GM13977 (cell line): ENCODE measurements around the gene PPM1K.

ENCODE experiments used
- DNase-seq: peaks from one replicate; pipeline ENCODE4 v3.0.0; 2012; ENCODE audit warnings: low spot score
- CTCF ChIP-seq: IDR thresholded peaks from 2 replicates; pipeline ENCODE4 v1.5.1; 2012; ENCODE audit warnings: mild to moderate bottlenecking, control low read depth; ENCODE audit not compliant: insufficient read depth; ENCODE audit errors: extremely low read depth, missing control alignments
- in situ Hi-C: fragments of 300-500 bp; cut with MboI; formaldehyde crosslinking; loops from one replicate; pipeline ENCODE4 v1.12.0; 2022; ENCODE audit warnings: low sequenced_read_pairs, low pct_unique_long_range_greater_than_20kb, mixed read lengths, inconsistent platforms; ENCODE audit not compliant: unreplicated experiment

Gene PPM1K

GRCh38 chr4:88242144-88242543, 42.2 kb downstream of the PPM1K start:
- no peak for TF ChIP-seq CTCF
- no peak for DNase-seq
- in situ Hi-C loops = no loop called here

GRCh38 chr4:88240297-88240714, 44.1 kb downstream of the PPM1K start:
- TF ChIP-seq CTCF = no peak
- DNase-seq = no peak
- in situ Hi-C loops = no loop called here

GRCh38 chr4:88230969-88231771, 53.2 kb downstream of the PPM1K start:
- in situ Hi-C loops = no loop called here
- DNase-seq = no peak
- TF ChIP-seq CTCF = no peak

- DNase-seq = no peak
- in situ Hi-C loops = no loop called here
- TF ChIP-seq CTCF = no peak
Observed at GRCh38 chr4:88230461-88230891, 53.9 kb downstream of the PPM1K start.

GRCh38 chr4:88227734-88228133, 56.6 kb downstream of the PPM1K start:
- DNase-seq = no peak
- no peak for TF ChIP-seq CTCF
- in situ Hi-C loops = no loop called here

GRCh38 chr4:88226143-88226542, 58.2 kb downstream of the PPM1K start:
- in situ Hi-C loops = no loop called here
- DNase-seq = no peak
- no peak for TF ChIP-seq CTCF
